CD4-positive, alpha-beta T cell (primary cell): ENCODE measurements around the gene CTSD. TPM values are rescaled to one million over a fixed set of nuclear protein-coding genes. Genes with fewer than 3 reads are reported as not detected.

ENCODE experiments used
- ATAC-seq: fragments of 200-7000 bp; cut with Tn5 transposase; one replicate; pipeline ENCODE4 v1.10.0; 2022; ENCODE audit warnings: mild to moderate bottlenecking; ENCODE audit not compliant: poor library complexity
- CTCF ChIA-PET: fragments of 350-600 bp; sonication (Branson Sonifier 250); formaldehyde crosslinking; loops from one replicate; lab custom pipeline; 2021; ENCODE audit warnings: antibody characterized with exemption, inconsistent platforms; lab: Charles Lee
- POLR2A ChIA-PET: fragments of 350-600 bp; sonication (Branson Sonifier 250); formaldehyde crosslinking; loops from one replicate; lab custom pipeline; 2021; ENCODE audit warnings: antibody characterized with exemption, inconsistent platforms; lab: Charles Lee
- DNase-seq, 14 experiments: peaks; one replicate each; pipeline ENCODE4 v3.0.0-alpha.2; 2013 to 2020; ENCODE audit warnings: mixed read lengths in 2 of 14
- H3K27ac ChIP-seq, 2 donors: one replicate each; pipeline versions ENCODE4 v1.5.1 to v1.7.0; 2013; ENCODE audit warnings: low read length in 2 of 2, low read depth in 1 of 2, mild to moderate bottlenecking in 1 of 2
- H3K27me3 ChIP-seq, 2 experiments: 1 replicate in 1 of 2; 2 replicates in 1 of 2; pipeline versions ENCODE4 v1.6.1 to v1.7.0; 2013; ENCODE audit warnings: low read length in 2 of 2, control low read depth in 1 of 2, mild to moderate bottlenecking in 1 of 2, moderate library complexity in 1 of 2; ENCODE audit not compliant: insufficient read depth in 2 of 2, control insufficient read depth in 1 of 2
- H3K36me3 ChIP-seq: one replicate; pipeline ENCODE4 v1.6.1; 2013; ENCODE audit warnings: low read length, control low read depth; ENCODE audit not compliant: insufficient read depth
- H3K4me1 ChIP-seq: one replicate; pipeline ENCODE4 v1.6.1; 2013; ENCODE audit warnings: low read length, control low read depth; ENCODE audit not compliant: insufficient read depth
- H3K4me3 ChIP-seq: one replicate; pipeline ENCODE4 v1.5.1; 2013; ENCODE audit warnings: mild to moderate bottlenecking, low read length, moderate library complexity
- H3K9me3 ChIP-seq, 2 experiments: 1 replicate in 1 of 2; 2 replicates in 1 of 2; pipeline versions ENCODE4 v1.6.1 to v1.7.0; 2013; ENCODE audit warnings: low read length in 2 of 2, mild to moderate bottlenecking in 2 of 2, control low read depth in 1 of 2, moderate library complexity in 1 of 2; ENCODE audit not compliant: control insufficient read depth in 1 of 2, insufficient read depth in 1 of 2
- H3K27ac Mint-ChIP-seq: one replicate; pipeline ENCODE4 v1.8.0; 2020; ENCODE audit warnings: mixed read lengths
- H3K27me3 Mint-ChIP-seq: one replicate; pipeline ENCODE4 v1.8.0; 2021; ENCODE audit warnings: mixed read lengths
- H3K36me3 Mint-ChIP-seq: one replicate; pipeline ENCODE4 v1.8.0; 2021; ENCODE audit warnings: low read depth, mixed read lengths
- H3K4me1 Mint-ChIP-seq: one replicate; pipeline ENCODE4 v1.8.0; 2021; ENCODE audit warnings: low read depth, mixed read lengths
- H3K4me3 Mint-ChIP-seq: one replicate; pipeline ENCODE4 v1.8.0; 2020; ENCODE audit warnings: mild to moderate bottlenecking, mixed read lengths
- H3K9me3 Mint-ChIP-seq: one replicate; pipeline ENCODE4 v1.8.0; 2020; ENCODE audit warnings: mixed read lengths
- CTCF ChIP-seq: fragments of 200-600 bp; IDR thresholded peaks from one replicate; pipeline ENCODE4 v1.8.0; 2022; ENCODE audit warnings: antibody characterized with exemption, mild to moderate bottlenecking
- intact Hi-C, 2 experiments: fragments of 100-400 bp; cut with DNase I in 1 of 2; cut with micrococcal nuclease in 1 of 2; formaldehyde crosslinking; loops; one replicate each; pipeline versions ENCODE4 v1.15.1 to v1.9.0; 2023 to 2025; cut with DNase I, micrococcal nuclease
- total RNA-seq, 174 experiments: library from RNA in 2 of 174; stranded (reverse) in 2 of 174; gene quantifications; one replicate each; pipeline ENCODE4 v1.2.3 and lab custom pipeline; 2021 to 2026

CTSD gene
- total RNA-seq, 2 experiments from 2014 or later, result 63.3 to 71.3 TPM

DNA sequence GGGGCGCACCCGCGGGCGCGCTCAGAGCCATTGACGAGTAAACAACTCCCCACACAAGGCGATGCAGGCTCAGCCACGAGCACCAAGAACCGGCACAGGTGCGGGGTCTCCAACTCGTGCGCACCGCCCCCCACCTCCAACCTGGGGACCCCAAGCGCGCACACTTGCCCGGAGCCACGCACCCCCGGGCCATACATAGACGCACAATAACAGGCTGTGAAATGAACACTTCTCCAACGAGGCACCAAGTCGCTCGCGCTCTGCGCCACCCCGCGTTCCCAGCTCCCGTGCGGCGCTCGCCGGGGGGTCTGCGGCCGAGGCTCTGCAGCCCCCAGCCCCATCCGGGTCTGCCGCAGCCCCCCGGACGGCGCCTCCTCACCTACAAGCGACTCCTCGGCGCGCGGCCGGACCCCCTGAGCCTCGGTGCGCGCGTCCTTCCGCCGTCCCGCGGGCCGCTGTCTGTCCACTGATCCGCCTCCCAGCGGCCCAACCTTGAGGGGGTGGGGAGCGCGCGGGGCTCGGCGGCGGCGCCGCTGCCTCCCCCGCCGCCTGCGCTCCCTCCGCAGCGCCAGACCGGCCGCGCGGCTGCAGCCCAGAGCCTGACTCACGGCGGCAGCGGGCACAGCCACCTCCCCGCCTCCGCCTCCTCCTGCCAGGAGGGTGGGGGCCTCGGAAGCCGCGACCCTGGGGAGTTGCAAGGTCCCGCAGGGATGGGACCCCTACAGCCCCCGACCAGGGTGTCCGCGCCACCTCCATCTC, 14.9 kb downstream of the CTSD start:
- H3K9me3 Mint-ChIP-seq, result no peaks in the 10 kb centered on the region
- peaks cover 25% of the 10 kb centered on the region for H3K4me1 Mint-ChIP-seq
- Histone ChIP-seq H3K36me3 (peaks cover 17% of the 10 kb centered on the region), H3K4me1 (peaks cover 34% of the 10 kb centered on the region), H3K4me3 (no peak overlapping the region), H3K27ac (no peak overlapping the region), H3K27me3 (peaks cover 13 to 19% of the 10 kb centered on the region in 2 experiments), H3K9me3 (peaks cover 0 to 15% of the 10 kb centered on the region in 2 experiments)
- no peak for TF ChIP-seq CTCF
- H3K4me3 Mint-ChIP-seq, result peak overlapping the region; percentile 34
- DNase-seq, result peak in 1 of 14 experiments; percentile 25
- ChIA-PET CTCF (no interaction called here), POLR2A (interaction anchor here (1.5 kb wide), 1 partner anchor 15 kb away, joined by 4 read pairs; the partner anchor contains the start of gene CTSD)
- peak; percentile 28 for ATAC-seq
- H3K27me3 Mint-ChIP-seq, result peaks cover 14% of the 10 kb centered on the region
- no peak overlapping the region for H3K27ac Mint-ChIP-seq
- peaks cover 18% of the 10 kb centered on the region for H3K36me3 Mint-ChIP-seq
- intact Hi-C loops, result loop anchor here in 1 of 2 experiments (10.0 kb wide), 1 partner anchor 1534 kb away; no protein-coding TSS in a partner anchor

DNA sequence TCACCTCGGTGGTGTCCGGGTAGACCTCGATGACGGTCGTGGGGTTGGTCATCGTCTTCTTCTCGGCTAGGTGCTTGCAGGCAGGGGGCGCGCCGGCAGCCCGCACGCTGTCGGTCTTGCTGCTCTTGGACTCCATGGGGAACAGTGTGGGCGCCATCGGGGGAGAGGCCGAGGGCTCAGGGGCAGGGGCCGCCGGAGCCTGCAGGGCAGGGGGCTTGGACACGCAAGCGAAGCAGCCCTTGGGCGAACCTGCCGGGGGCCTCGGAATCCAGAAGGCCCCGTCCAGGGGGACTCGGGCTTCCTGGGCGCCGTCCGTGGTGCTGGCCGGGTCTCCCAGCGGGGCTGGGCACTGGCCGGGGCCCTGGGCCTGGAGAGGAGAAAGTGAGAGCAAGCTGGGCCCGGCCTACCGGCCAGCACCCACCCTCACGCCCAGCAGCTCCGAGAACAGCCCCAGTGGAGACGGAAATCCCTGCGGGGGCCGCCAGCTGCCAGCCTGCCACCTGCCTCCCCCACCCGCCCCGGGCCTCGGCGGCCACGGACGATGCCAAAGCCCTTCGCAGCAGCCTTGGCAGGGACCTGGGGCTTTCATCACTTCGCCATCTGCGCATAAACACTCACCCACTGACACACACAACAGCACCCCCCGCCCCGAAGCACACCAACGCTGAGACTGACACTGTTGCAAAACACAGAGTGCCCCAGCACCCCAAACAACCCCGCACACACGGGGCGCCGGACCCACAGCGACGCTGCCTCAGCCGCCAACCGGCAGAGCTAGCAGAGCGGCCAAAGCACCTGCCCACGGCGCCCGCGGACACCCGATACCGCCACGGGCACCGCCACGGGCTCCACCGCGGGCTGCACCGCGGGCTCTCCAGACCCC, 15.7 kb downstream of the CTSD start:
- Histone ChIP-seq H3K4me3 (no peak overlapping the region), H3K27ac (no peak overlapping the region), H3K4me1 (peaks cover 34% of the 10 kb centered on the region), H3K27me3 (peaks cover 13 to 19% of the 10 kb centered on the region in 2 experiments), H3K36me3 (peaks cover 10% of the 10 kb centered on the region), H3K9me3 (peaks cover 0 to 15% of the 10 kb centered on the region in 2 experiments)
- no peak for ATAC-seq
- H3K27ac Mint-ChIP-seq, result no peak overlapping the region
- H3K4me3 Mint-ChIP-seq, result no peak overlapping the region
- peaks cover 22% of the 10 kb centered on the region for H3K4me1 Mint-ChIP-seq
- CTCF ChIA-PET, result no interaction called here
- POLR2A ChIA-PET, result interaction anchor here (1.2 to 1.5 kb wide), 2 partner anchors 9 to 16 kb away, joined by 3 to 4 read pairs; partner anchors contain the start of gene CTSD
- H3K9me3 Mint-ChIP-seq, result no peaks in the 10 kb centered on the region
- no peak for TF ChIP-seq CTCF
- DNase-seq, result peak in 1 of 14 experiments; percentile 27
- H3K27me3 Mint-ChIP-seq, result peaks cover 14% of the 10 kb centered on the region
- peaks cover 9% of the 10 kb centered on the region for H3K36me3 Mint-ChIP-seq
- intact Hi-C loops, result loop anchor here in 1 of 2 experiments (10.0 kb wide), 1 partner anchor 1533 kb away; no protein-coding TSS in a partner anchor
